AG09309 (cell line): ENCODE results near the gene ARHGAP22.

Experiments used
- DNase-seq: peaks from one replicate; pipeline ENCODE4 v3.0.0-alpha.2; 2010; ENCODE audit warnings: low read depth
- H3K4me3 ChIP-seq: 2 replicates; pipeline ENCODE4 v1.5.1; 2011; ENCODE audit warnings: mild to moderate bottlenecking, low read depth, low read length, moderate library complexity; ENCODE audit not compliant: control insufficient read depth
- CTCF ChIP-seq: IDR thresholded peaks from 2 replicates; pipeline ENCODE4 v1.5.1; 2011; ENCODE audit warnings: mild to moderate bottlenecking, low read depth, low read length, inconsistent platforms; ENCODE audit not compliant: insufficient read depth, control insufficient read depth; ENCODE audit errors: missing control alignments

Gene ARHGAP22

GRCh38 chr10:48608279-48608681, 3.4 kb upstream of the ARHGAP22 start:
- H3K4me3 ChIP-seq, result no peak overlapping the region
- peak; percentile 84 for TF ChIP-seq CTCF
- DNase-seq, result no peak

GRCh38 chr10:48607356-48608278, 2.7 kb upstream of the ARHGAP22 start:
- no peak overlapping the region; the same call in 1 of the 2 replicates for H3K4me3 ChIP-seq
- no peak for DNase-seq
- no peak for TF ChIP-seq CTCF

- peak; percentile 94 for DNase-seq
- TF ChIP-seq CTCF, result no peak
- H3K4me3 ChIP-seq, result no peak overlapping the region
Measured at GRCh38 chr10:48606530-48607355, 1.9 kb upstream of the ARHGAP22 start.

- DNase-seq, result no peak
- TF ChIP-seq CTCF, result no peak
- H3K4me3 ChIP-seq, result no peak overlapping the region
Measured at GRCh38 chr10:48605786-48606529, 1.1 kb upstream of the ARHGAP22 start.

GRCh38 chr10:48604039-48604990, 558 bp downstream of the ARHGAP22 start:
- no peak for TF ChIP-seq CTCF
- no peak for DNase-seq
- H3K4me3 ChIP-seq, result peak overlapping the region; percentile 73
